NCI-H2196 (cell line): ENCODE data around the gene DHX38.
"Not testable (repeated sequence)": the region's sequence is repeated elsewhere in the genome, so short reads cannot be mapped to it uniquely, and the experiment has no call there.

Experiments
- DNase-seq: peaks from one replicate; lab custom pipeline; 2025; ENCODE audit not compliant: unreplicated experiment; lab: John Stamatoyannopoulos, UW

The DHX38 gene

GRCh38 chr16:72093448-72094265 is at the start of gene DHX38, which contains the start of gene TXNL4B:
Gene DHX38 (plus strand): TSS chr16:72093847. CDS start chr16:72096158, 2,311 bp downstream.
Gene TXNL4B (minus strand): TSS chr16:72093620. CDS start chr16:72090749, 2,871 bp downstream.
- peak; percentile 90 for DNase-seq

- no peak for DNase-seq
Measured at GRCh38 chr16:72044296-72044695, 49.4 kb upstream of the DHX38 start.

DNA sequence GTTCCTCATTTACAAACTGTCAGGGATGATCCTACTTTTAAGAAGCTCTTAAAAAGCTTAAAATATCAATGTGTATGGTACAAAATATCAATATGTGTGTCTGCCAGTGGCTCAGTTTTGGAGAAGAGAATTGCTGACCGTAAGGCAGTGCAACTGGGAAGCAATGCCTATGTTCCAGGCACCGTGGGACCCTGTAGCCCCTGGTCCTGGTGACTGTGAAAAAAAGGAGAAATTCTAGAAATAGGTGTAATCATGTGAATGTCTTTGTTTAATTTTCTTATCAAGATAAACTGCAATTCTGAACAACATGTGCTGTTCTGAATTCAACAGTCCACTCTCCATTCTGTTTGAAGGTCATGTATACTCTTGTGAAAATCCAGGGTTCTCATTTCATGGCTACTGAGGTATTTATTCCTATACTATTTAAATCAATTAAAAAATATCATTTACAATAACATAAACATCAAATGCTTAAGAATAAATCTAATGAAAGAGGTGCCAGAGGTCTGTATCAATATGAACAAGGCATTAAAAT is 48.8 kb upstream of the DHX38 start:
- no peak for DNase-seq

DNA sequence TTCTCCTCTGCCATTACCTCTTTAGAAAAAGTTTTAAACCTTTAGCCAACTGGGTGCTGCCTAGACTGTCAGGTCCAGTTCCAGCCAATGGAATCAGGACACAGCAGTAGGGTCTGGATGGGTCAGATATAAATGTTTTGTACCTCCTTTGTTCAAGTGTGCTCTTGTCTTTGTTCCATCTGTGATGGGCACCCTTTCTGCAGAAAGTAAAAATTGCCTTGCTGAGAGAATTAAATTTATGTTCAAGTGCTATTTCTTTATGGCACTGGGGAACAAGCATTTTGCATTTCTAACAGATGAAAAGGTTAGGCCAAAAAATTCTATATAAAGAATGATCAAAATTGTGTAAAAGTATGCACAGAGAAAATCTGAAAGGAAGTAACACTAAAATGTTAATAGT is 44.5 kb upstream of the DHX38 start:
- no peak for DNase-seq

DNA sequence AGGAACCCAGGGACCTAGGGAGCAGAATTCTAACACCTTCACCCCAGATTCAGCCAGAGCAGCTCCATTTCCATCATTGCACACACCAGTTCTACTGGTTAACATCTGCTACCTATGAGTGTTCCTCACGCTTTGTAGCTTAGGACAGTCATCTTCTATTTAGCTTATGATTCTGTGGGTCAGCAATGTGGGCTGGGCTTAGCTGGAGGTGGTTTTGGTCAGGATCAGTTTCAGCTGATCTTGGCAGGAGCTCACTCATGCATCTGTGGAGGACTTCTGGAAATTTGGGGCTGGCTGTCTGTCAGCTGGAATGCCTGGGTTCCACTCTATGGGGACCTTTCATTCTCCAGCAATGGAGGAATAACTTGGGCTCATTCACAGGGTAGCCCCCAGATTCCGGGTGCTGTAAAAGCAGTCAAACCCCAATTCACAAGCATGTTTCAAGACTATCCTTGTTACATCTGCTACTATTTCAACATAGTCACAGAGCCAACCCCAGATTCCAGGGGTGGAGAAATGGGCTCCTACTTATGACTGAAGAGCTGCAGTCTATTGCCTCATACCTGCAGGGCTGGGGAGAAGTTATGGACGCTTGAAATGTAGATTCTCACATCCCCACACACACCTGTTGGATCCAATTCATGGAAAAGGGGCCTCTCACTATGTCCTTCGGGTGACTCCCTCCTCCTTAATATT is 42.7 kb upstream of the DHX38 start:
- DNase-seq, result no peak

DNA sequence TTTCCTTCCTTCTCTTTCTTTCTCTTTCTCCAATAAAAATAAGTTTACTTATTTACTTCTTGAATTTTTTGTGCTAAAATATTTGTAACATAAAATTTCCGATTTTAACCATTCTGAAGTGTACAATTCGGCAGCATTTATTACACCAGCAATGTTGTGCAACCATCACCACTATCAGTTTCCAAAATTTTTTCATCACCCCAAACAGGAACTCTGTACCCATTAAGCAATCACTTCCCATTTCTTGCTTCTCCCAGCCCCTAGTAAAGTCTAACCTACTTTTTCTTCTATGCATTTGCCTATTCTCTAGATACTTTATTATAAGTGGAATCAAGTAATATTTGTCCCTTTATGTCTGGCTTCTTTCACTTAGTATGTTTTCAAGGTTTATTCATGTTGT is 41.8 kb upstream of the DHX38 start:
- DNase-seq, result no peak

DNA sequence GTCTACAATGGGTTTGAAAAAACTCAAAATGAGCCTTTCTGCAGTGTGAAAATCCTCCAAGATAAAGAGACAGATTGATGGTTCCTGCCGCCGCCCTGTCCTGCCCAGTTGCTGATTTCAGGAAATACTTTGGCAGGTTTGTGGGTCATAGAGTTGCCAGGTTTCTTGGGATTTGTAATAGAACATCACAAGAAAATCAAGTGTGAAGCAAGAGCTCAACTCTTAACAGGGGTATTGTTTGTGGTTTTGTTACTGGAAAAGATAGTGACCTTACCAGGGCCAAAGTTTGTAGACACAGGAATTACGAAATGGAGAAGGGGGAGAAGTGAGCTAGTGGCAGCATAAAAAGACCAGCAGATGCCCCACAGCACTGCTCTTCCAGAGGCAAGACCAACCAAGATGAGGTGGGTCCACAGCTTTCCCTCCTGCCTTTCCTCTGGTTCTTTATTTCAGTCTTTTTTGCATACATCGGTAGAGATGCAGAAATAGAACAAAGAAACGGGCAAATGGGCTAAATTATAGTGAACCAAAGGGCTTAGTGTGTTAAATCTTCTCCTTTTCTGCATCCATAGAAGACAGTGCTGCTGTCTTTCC is 39.3 kb upstream of the DHX38 start, which contains the start of gene HP:
Gene HP, plus strand, starts transcription at position 252 of the 594 bp plus-strand sequence. Its CDS starts 148 bp downstream, at position 400.
- DNase-seq, result not testable (repeated sequence)

- DNase-seq, result no peak
Measured at GRCh38 chr16:72055911-72056310, 37.7 kb upstream of the DHX38 start.

DNA sequence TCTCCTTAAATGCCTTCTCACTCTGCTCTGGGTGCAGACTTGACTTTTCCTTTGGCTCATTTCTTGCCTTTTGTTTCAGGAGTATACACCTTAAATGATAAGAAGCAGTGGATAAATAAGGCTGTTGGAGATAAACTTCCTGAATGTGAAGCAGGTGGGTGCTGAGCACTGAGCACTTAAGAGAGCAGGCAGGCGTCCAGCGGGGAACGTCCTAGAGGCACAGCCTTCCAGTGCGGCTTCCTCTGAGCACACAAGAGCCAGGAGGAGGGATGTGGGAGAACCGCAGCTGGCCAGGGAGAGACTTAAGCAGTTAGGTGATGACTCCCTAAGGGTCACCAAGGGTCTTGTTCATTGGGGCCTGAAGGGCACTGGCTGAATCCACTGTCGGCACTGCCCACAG is 36.3 kb upstream of the DHX38 start:
- DNase-seq, result not testable (repeated sequence)

GRCh38 chr16:72059060-72059459 is 34.6 kb upstream of the DHX38 start:
- DNase-seq, result not testable (repeated sequence)

DNA sequence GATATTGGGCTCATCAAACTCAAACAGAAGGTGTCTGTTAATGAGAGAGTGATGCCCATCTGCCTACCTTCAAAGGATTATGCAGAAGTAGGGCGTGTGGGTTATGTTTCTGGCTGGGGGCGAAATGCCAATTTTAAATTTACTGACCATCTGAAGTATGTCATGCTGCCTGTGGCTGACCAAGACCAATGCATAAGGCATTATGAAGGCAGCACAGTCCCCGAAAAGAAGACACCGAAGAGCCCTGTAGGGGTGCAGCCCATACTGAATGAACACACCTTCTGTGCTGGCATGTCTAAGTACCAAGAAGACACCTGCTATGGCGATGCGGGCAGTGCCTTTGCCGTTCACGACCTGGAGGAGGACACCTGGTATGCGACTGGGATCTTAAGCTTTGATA is 33.2 kb upstream of the DHX38 start:
- DNase-seq, result no peak

GRCh38 chr16:72061564-72061963 is 32.1 kb upstream of the DHX38 start:
- DNase-seq, result no peak

GRCh38 chr16:72064361-72064894 is 29.2 kb upstream of the DHX38 start:
- DNase-seq, result no peak

DNA sequence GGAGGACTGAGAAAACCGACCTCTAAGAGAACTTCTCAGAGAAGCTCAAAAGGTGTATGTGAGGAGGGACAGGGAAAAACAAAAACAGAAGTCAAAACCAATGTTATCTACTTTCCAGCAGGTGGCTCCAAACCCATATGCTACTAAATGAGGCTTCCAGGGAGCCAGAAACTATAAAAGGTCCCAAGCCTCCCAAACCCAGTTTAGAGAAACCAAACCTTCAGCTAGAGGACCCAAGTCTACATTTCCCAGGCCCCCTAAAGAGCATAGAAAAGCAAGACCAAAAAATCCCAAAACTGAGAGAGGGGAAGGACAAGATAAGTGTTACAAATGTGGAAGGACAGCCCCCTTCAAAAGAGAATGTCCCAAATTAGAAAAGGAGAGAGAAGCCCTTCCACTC is 26.9 kb upstream of the DHX38 start:
- peak; percentile 3 for DNase-seq

DNA sequence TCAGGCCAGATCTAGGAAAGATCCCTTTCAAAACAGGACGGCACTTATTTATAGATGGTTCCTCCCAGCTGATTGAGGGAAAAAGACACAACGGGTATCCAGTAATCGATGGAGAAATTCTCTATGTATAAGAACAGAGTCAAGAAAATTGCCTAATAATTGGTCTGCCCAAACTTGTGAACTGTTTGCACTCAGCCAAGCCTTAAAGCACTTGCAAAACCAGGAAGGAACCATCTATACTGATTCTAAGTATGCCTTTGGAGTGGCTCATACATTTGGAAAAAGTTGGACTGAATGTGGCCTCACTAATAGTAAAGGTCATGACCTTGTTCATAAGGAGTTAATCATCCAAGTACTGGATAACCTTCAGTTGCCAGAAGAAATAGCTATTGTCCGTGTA is 24.7 kb upstream of the DHX38 start:
- no peak for DNase-seq

- no peak for DNase-seq
Measured at GRCh38 chr16:72072514-72073342, 20.9 kb upstream of the DHX38 start.

- no peak for DNase-seq
Measured at GRCh38 chr16:72073560-72074230, 20.0 kb upstream of the DHX38 start.

DNA sequence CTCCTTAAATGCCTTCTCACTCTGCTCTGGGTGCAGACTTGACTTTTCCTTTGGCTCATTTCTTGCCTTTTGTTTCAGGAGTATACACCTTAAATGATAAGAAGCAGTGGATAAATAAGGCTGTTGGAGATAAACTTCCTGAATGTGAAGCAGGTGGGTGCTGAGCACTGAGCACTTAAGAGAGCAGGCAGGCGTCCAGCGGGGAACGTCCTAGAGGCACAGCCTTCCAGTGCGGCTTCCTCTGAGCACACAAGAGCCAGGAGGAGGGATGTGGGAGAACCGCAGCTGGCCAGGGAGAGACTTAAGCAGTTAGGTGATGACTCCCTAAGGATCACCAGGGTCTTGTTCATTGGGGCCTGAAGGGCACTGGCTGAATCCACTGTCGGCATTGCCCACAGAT is 18.6 kb upstream of the DHX38 start:
- not testable (repeated sequence) for DNase-seq

GRCh38 chr16:72076991-72077706 is 16.5 kb upstream of the DHX38 start:
- not testable (repeated sequence) for DNase-seq
